GM12878 (cell line): ENCODE data around the gene ISL2. TPM values are rescaled to one million over a fixed set of nuclear protein-coding genes. Genes with fewer than 3 reads are reported as not detected.
A peak's percentile ranks its signal among the peaks of the same experiment; 100 is the strongest.

Source experiments
- ATAC-seq: fragments of 200-7000 bp; cut with Tn5 transposase; 3 replicates; pipeline ENCODE4 v1.9.1; 2020; ENCODE audit warnings: mild to moderate bottlenecking, moderate library complexity
- BruUV-seq: library from RNA; stranded (reverse); fragments of 400-500 nt; replicated peaks from 2 replicates; lab custom pipeline; 2021; lab: Mats Ljungman, UMichigan
- CTCF ChIA-PET: fragments of 300-600 bp; sonication (Branson Sonifier 250); formaldehyde crosslinking; extraction: SDS; loops from one replicate; lab custom pipeline; 2021; ENCODE audit warnings: inconsistent platforms; lab: Yijun Ruan, JAX
- POLR2A ChIA-PET: fragments of 350-600 bp; formaldehyde crosslinking; extraction: SDS; loops from one replicate; lab custom pipeline; 2021; ENCODE audit warnings: inconsistent platforms; lab: Charles Lee
- RAD21 ChIA-PET: fragments of 300-600 bp; sonication (Branson Sonifier 250); formaldehyde crosslinking; loops from one replicate; lab custom pipeline; 2023; ENCODE audit warnings: antibody characterized with exemption; ENCODE audit not compliant: unreplicated experiment; lab: Charles Lee
- SMC1A ChIA-PET: fragments of 300-600 bp; sonication (Branson Sonifier 250); formaldehyde crosslinking; loops from one replicate; lab custom pipeline; 2023; ENCODE audit not compliant: unreplicated experiment, uncharacterized antibody; lab: Charles Lee
- DNase-seq: peaks from one replicate; pipeline ENCODE4 v3.0.0-alpha.2; 2011; ENCODE audit warnings: low read depth, low spot score
- FAIRE-seq: peaks from 3 replicates; lab custom pipeline; 2011; peaks lifted over from hg19 to GRCh38; lab: Jason Lieb, UNC
- H2AFZ ChIP-seq: 2 replicates; pipeline ENCODE4 v1.6.0; 2011; ENCODE audit warnings: low read depth, low read length, control low read depth; ENCODE audit not compliant: control insufficient read depth
- H3K27ac ChIP-seq: 2 replicates; pipeline ENCODE4 v1.5.1; 2011; ENCODE audit warnings: control low read depth; ENCODE audit not compliant: control insufficient read depth, insufficient read depth
- H3K27me3 ChIP-seq, 2 experiments: replicated peaks in 1 of 2; 2 replicates each; pipeline versions ENCODE4 v1.6.0 to v1.6.1; 2011; ENCODE audit warnings: low read length in 1 of 2; ENCODE audit not compliant: control insufficient read depth in 2 of 2, insufficient read depth in 2 of 2
- H3K36me3 ChIP-seq, 2 experiments: 2 replicates each; pipeline ENCODE4 v1.5.1; 2011; ENCODE audit warnings: low read length in 1 of 2; ENCODE audit not compliant: control insufficient read depth in 2 of 2, insufficient read depth in 2 of 2
- H3K4me1 ChIP-seq: 2 replicates; pipeline ENCODE4 v1.6.1; 2011; ENCODE audit warnings: mild to moderate bottlenecking, low read length, moderate library complexity, mixed read lengths; ENCODE audit not compliant: control insufficient read depth, insufficient read depth
- H3K4me2 ChIP-seq: 2 replicates; pipeline ENCODE4 v1.6.0; 2011; ENCODE audit warnings: control low read depth; ENCODE audit not compliant: control insufficient read depth, insufficient read depth
- H3K4me3 ChIP-seq: fragments of 200-600 bp; sonication (generic); 2 replicates; pipeline ENCODE4 v1.5.1; 2016
- H3K79me2 ChIP-seq: 2 replicates; pipeline ENCODE4 v1.6.0; 2011; ENCODE audit warnings: low read length; ENCODE audit not compliant: control insufficient read depth, insufficient read depth
- H3K9ac ChIP-seq: 2 replicates; pipeline ENCODE4 v1.8.0; 2011; ENCODE audit warnings: low read length, control low read depth, mixed read lengths; ENCODE audit not compliant: control insufficient read depth, insufficient read depth
- H3K9me3 ChIP-seq: replicated peaks from 3 replicates; pipeline ENCODE4 v1.5.1; 2011; ENCODE audit warnings: mild to moderate bottlenecking, low read length; ENCODE audit not compliant: control insufficient read depth, insufficient read depth
- H4K20me1 ChIP-seq: 2 replicates; pipeline ENCODE4 v1.6.0; 2011; ENCODE audit not compliant: control insufficient read depth, insufficient read depth
- BACH1 ChIP-seq: fragments of 450-650 bp; IDR thresholded peaks from 2 replicates; pipeline ENCODE4 v1.6.1; 2017; ENCODE audit warnings: mild to moderate bottlenecking, borderline replicate concordance
- E2F4 ChIP-seq: IDR thresholded peaks from 2 replicates; pipeline ENCODE4 v1.6.1; 2012; ENCODE audit warnings: low read depth, low read length, improper control_type of control experiment
- FOXM1 ChIP-seq: IDR thresholded peaks from 2 replicates; pipeline ENCODE4 v1.6.1; 2012; ENCODE audit warnings: low read depth, mild to moderate bottlenecking, inconsistent platforms, low read length, moderate library complexity
- JUND ChIP-seq: IDR thresholded peaks from 2 replicates; pipeline ENCODE4 v1.6.1; 2012; ENCODE audit warnings: low read depth, mild to moderate bottlenecking, low read length, improper control_type of control experiment, moderate library complexity
- MTA3 ChIP-seq: IDR thresholded peaks from 2 replicates; pipeline ENCODE4 v1.6.1; 2012; ENCODE audit warnings: low read length, inconsistent platforms, borderline replicate concordance
- NRF1 ChIP-seq: conservative IDR thresholded peaks from 2 replicates; pipeline ENCODE4 v1.6.1; 2011; ENCODE audit warnings: mild to moderate bottlenecking, low read depth, low read length, improper control_type of control experiment
- PAX8 ChIP-seq: fragments of 450-650 bp; IDR thresholded peaks from 2 replicates; pipeline ENCODE4 v1.6.1; 2017; ENCODE audit warnings: mild to moderate bottlenecking, moderate library complexity
- PRDM15 ChIP-seq: fragments of 450-650 bp; formaldehyde crosslinking; IDR thresholded peaks from 2 replicates; pipeline ENCODE4 v1.4.0; 2020; ENCODE audit warnings: mild to moderate bottlenecking, moderate library complexity
- SREBF1 ChIP-seq: IDR thresholded peaks from 2 replicates; pipeline ENCODE4 v1.6.1; 2012; ENCODE audit warnings: mild to moderate bottlenecking, low read length
- SUZ12 ChIP-seq: fragments of 200-600 bp; sonication (generic); IDR thresholded peaks from one replicate; pipeline ENCODE4 v1.6.1; 2018; ENCODE audit warnings: antibody characterized with exemption, mild to moderate bottlenecking; ENCODE audit not compliant: unreplicated experiment
- TARDBP ChIP-seq: IDR thresholded peaks from 2 replicates; pipeline ENCODE4 v1.6.1; 2016; ENCODE audit warnings: borderline replicate concordance
- ZBTB33 ChIP-seq: fragments of 450-650 bp; IDR thresholded peaks from 2 replicates; pipeline ENCODE4 v1.6.1; 2017; ENCODE audit warnings: mild to moderate bottlenecking
- ZNF24 ChIP-seq: fragments of 450-650 bp; IDR thresholded peaks from 2 replicates; pipeline ENCODE4 v1.6.1; 2017; ENCODE audit warnings: antibody characterized with exemption, mild to moderate bottlenecking
- ZNF384 ChIP-seq: IDR thresholded peaks from 2 replicates; pipeline ENCODE4 v1.6.1; 2012; ENCODE audit warnings: low read depth, mild to moderate bottlenecking, low read length, improper control_type of control experiment, borderline replicate concordance
- WGBS: methylation state at CpG from one replicate; pipeline ENCODE4 v1.1.6; 2016; ENCODE audit warnings: low lambda C conversion rate; ENCODE audit not compliant: insufficient replicate concordance, insufficient coverage; ENCODE audit errors: missing lambda C conversion rate; 5-methylcytosine and 5-hydroxymethylcytosine counted together
- in situ Hi-C: fragments of 300-500 bp; cut with MboI; formaldehyde crosslinking; loops from 9 replicates; pipeline ENCODE4 v1.14.3; 2018; ENCODE audit warnings: mixed read lengths
- intact Hi-C: fragments of 100-400 bp; cut with micrococcal nuclease; formaldehyde crosslinking; loops from one replicate; pipeline ENCODE4 v1.14.2; 2022; ENCODE audit not compliant: unreplicated experiment
- polyA plus RNA-seq, 11 experiments: library from polyadenylated mRNA; depleted of rRNA in 4 of 11; unstranded in 6 of 11; stranded (reverse) in 5 of 11; fragments of >200 nt; fragmentation: Nextera tagmentation in 4 of 11; fragmentation: Illumina TruSeq in 1 of 11; extraction: Ambion mirVana in 4 of 11; extraction: Trizol in 1 of 11; gene quantifications; 1 replicate in 1 of 11; 2 replicates in 10 of 11; pipeline versions ENCODE4 v1.2.1 to v1.2.3, GENCODE V29; 2011 to 2016; ENCODE audit warnings: inconsistent platforms in 2 of 11, missing spikeins in 2 of 11, low read depth in 1 of 11
- total RNA-seq, 4 experiments: library from RNA; depleted of rRNA in 3 of 4; stranded (reverse); fragments of >200 nt in 3 of 4; fragmentation: Illumina TruSeq in 1 of 4; extraction: Trizol in 1 of 4; gene quantifications; 2 replicates each; pipeline versions ENCODE4 v1.2.1 to v1.2.3, GENCODE V29; 2013 to 2021

ISL2 gene
- total and polyA plus RNA-seq, 10 of the 15 experiments (the other 5 are each of a cell fraction or from before 2014, with no cell fraction given), result 0.05 to 0.26 (median 0.08) TPM; not detected in 7

GRCh38 chr15:76309601-76310330 lies 26.8 kb upstream of the ISL2 start:
- Histone ChIP-seq H3K4me3 (peak overlapping the region; percentile 99), H4K20me1 (no peaks in the 10 kb centered on the region), H3K79me2 (peaks cover 60% of the 10 kb centered on the region), H3K4me2 (peak overlapping the region; percentile 91), H3K9me3 (no peaks in the 10 kb centered on the region; the same call in 1 of the 3 replicates), H3K4me1 (peaks cover 3% of the 10 kb centered on the region; the same call in 1 of the 2 replicates), H3K9ac (peak overlapping the region; percentile 94), H3K27me3 (no peaks in the 10 kb centered on the region), H2AFZ (no peak overlapping the region), H3K36me3 (no peaks in the 10 kb centered on the region), H3K27ac (peak overlapping the region; percentile 75; the same call in 1 of the 2 replicates)
- no peak for FAIRE-seq
- no peak for TF ChIP-seq ZNF24
- no peak for TF ChIP-seq FOXM1
- no peak for TF ChIP-seq SUZ12
- TF ChIP-seq SREBF1, result no peak
- no peak for TF ChIP-seq PAX8
- no peak for TF ChIP-seq PRDM15
- TF ChIP-seq NRF1, result no peak
- TF ChIP-seq MTA3, result no peak
- TF ChIP-seq ZBTB33, result no peak
- TF ChIP-seq E2F4, result no peak
- no peak for TF ChIP-seq BACH1
- no peak for TF ChIP-seq JUND
- TF ChIP-seq TARDBP, result no peak
- TF ChIP-seq ZNF384, result no peak
- ChIA-PET CTCF (interaction anchor here (1.1 kb wide), 1 partner anchor 1233 kb away, joined by 3 read pairs; no protein-coding TSS in a partner anchor), SMC1A (interaction anchor here (0.7 to 2.5 kb wide), 7 partner anchors 10 to 23 kb away, joined by 3 to 8 read pairs (median 4); no protein-coding TSS in a partner anchor), RAD21 (interaction anchor here (1.1 kb wide), 1 partner anchor 23 kb away, joined by 3 read pairs; no protein-coding TSS in a partner anchor), POLR2A (interaction anchor here (0.7 to 1.2 kb wide), 6 partner anchors 9 to 982 kb away, joined by 3 to 7 read pairs (median 3); no protein-coding TSS in a partner anchor)
- intact Hi-C loops (no loop called here), in situ Hi-C loops (no loop called here)
- no peak for DNase-seq
- BruUV-seq, result no TSS peak
- ATAC-seq, result no peak
- 72% methylated on average over 9 of the region's 13 CpGs for WGBS
